Measurements from ENCODE around the gene TREML4. TPM values are rescaled to one million over a fixed set of nuclear protein-coding genes. Genes with fewer than 3 reads are reported as not detected.

Gene TREML4
- total RNA-seq, 1 donor from 2014 or later, result not detected

- Mint-ChIP-seq H3K27ac (no peak overlapping the region), H3K27me3 (ENCODE audit: low read depth) (peaks cover 69% of the 10 kb centered on the region), H3K4me3 (no peak overlapping the region), H3K36me3 (no peaks in the 10 kb centered on the region), H3K9me3 (no peaks in the 10 kb centered on the region), H3K4me1 (peaks cover 2% of the 10 kb centered on the region)
- DNase-seq (ENCODE audit: low spot score in 2 of 2, unreplicated experiment in 2 of 2), result no peak
- TF ChIP-seq, protein P1, sequence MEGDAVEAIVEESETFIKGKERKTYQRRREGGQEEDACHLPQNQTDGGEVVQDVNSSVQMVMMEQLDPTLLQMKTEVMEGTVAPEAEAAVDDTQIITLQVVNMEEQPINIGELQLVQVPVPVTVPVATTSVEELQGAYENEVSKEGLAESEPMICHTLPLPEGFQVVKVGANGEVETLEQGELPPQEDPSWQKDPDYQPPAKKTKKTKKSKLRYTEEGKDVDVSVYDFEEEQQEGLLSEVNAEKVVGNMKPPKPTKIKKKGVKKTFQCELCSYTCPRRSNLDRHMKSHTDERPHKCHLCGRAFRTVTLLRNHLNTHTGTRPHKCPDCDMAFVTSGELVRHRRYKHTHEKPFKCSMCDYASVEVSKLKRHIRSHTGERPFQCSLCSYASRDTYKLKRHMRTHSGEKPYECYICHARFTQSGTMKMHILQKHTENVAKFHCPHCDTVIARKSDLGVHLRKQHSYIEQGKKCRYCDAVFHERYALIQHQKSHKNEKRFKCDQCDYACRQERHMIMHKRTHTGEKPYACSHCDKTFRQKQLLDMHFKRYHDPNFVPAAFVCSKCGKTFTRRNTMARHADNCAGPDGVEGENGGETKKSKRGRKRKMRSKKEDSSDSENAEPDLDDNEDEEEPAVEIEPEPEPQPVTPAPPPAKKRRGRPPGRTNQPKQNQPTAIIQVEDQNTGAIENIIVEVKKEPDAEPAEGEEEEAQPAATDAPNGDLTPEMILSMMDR (IDR thresholded peaks at IDR 0.05; ENCODE audit: unreplicated experiment), result no peak
These were observed 19.9 kb downstream of the TREML4 start for GRCh38 chr6:41247882-41248705.

- DNase-seq (ENCODE audit: low spot score in 2 of 2, unreplicated experiment in 2 of 2), result no peak
- Mint-ChIP-seq H3K9me3 (no peaks in the 10 kb centered on the region), H3K27ac (no peak overlapping the region), H3K27me3 (ENCODE audit: low read depth) (peaks cover 41% of the 10 kb centered on the region), H3K36me3 (no peaks in the 10 kb centered on the region), H3K4me1 (peaks cover 29% of the 10 kb centered on the region), H3K4me3 (no peak overlapping the region)
- TF ChIP-seq, protein P1 (IDR thresholded peaks at IDR 0.05; ENCODE audit: unreplicated experiment), result no peak
These were observed 24.4 kb downstream of the TREML4 start for GRCh38 chr6:41252401-41253169.

DNA sequence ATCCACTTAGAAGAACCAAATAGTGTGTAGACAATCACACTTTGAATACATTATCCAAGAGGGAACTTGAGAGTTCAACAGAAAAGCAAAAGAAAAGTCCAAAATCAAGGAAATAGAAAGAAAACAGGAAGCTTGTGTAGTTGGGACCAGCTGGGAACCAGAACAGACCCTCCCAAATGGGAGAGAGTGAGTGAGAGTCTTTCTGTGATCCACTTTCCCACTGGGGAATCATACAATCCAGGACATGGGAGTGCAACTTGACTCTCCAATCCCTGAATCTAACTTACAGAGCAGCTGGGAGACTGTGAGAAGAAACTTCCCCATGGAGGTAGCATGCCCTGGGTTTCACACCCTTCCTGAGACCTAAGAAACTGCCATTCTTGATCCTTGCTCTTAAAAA, 27.0 kb downstream of the TREML4 start:
- TF ChIP-seq, protein P1 (IDR thresholded peaks at IDR 0.05; ENCODE audit: unreplicated experiment), result no peak
- peaks cover 7% of the 10 kb centered on the region for H3K9me3 Mint-ChIP-seq
- H3K27me3 Mint-ChIP-seq (ENCODE audit: low read depth), result peaks cover 28% of the 10 kb centered on the region
- no peak overlapping the region for H3K27ac Mint-ChIP-seq
- no peak overlapping the region for H3K4me3 Mint-ChIP-seq
- DNase-seq (ENCODE audit: low spot score in 2 of 2, unreplicated experiment in 2 of 2), result no peak
- peaks cover 44% of the 10 kb centered on the region for H3K4me1 Mint-ChIP-seq
- no peaks in the 10 kb centered on the region for H3K36me3 Mint-ChIP-seq

- Mint-ChIP-seq H3K4me1 (peaks cover 44% of the 10 kb centered on the region), H3K9me3 (peaks cover 7% of the 10 kb centered on the region), H3K27me3 (ENCODE audit: low read depth) (peaks cover 25% of the 10 kb centered on the region), H3K27ac (peak overlapping the region; percentile 92), H3K36me3 (no peaks in the 10 kb centered on the region), H3K4me3 (no peak overlapping the region)
- no peak for DNase-seq (ENCODE audit: low spot score in 2 of 2, unreplicated experiment in 2 of 2)
- TF ChIP-seq, protein P1 (IDR thresholded peaks at IDR 0.05; ENCODE audit: unreplicated experiment), result no peak
These were observed 27.6 kb downstream of the TREML4 start for GRCh38 chr6:41255638-41256246.

DNA sequence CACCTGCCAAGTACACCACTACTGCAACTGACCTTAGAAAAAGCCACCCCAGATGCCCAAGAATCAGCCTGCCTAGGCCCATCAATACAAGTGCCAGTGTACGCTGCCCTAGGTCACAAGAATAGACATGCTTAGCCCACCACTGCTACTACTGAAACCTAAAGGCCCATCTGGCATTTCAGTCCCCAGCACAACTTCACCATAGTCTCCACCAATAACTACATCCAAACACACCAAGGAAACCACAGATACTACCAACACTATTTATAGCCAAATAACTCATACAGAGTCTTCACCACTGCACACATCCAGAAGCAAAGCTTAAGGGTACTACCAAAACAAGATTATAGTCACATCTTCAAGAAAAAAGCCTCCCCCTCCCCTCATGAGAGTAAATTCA, 28.2 kb downstream of the TREML4 start:
- TF ChIP-seq, protein P1 (IDR thresholded peaks at IDR 0.05; ENCODE audit: unreplicated experiment), result no peak
- no peak overlapping the region for H3K4me3 Mint-ChIP-seq
- H3K27me3 Mint-ChIP-seq (ENCODE audit: low read depth), result peaks cover 20% of the 10 kb centered on the region
- DNase-seq (ENCODE audit: low spot score in 2 of 2, unreplicated experiment in 2 of 2), result no peak
- H3K4me1 Mint-ChIP-seq, result peaks cover 44% of the 10 kb centered on the region
- peaks cover 11% of the 10 kb centered on the region for H3K9me3 Mint-ChIP-seq
- no peaks in the 10 kb centered on the region for H3K36me3 Mint-ChIP-seq
- H3K27ac Mint-ChIP-seq, result peak overlapping the region; percentile 92
